IMR-90 (cell line): ENCODE results near the gene PSKH1.
A peak's percentile ranks its signal among the peaks of the same experiment; 100 is the strongest.

Experiments
- CTCF ChIP-seq: conservative IDR thresholded peaks from 2 replicates; pipeline ENCODE4 v1.5.1; 2012; ENCODE audit warnings: mild to moderate bottlenecking, low read depth, low read length, improper control_type of control experiment
- ELK1 ChIP-seq: fragments of 150-350 bp; IDR thresholded peaks from 2 replicates; pipeline ENCODE4 v1.6.1; 2016; ENCODE audit warnings: low read depth, mild to moderate bottlenecking, low read length, moderate library complexity, borderline replicate concordance
- FOS ChIP-seq: fragments of 150-350 bp; IDR thresholded peaks from 2 replicates; pipeline ENCODE4 v1.6.1; 2016; ENCODE audit warnings: low read depth, low read length
- MAFK ChIP-seq: IDR thresholded peaks from 2 replicates; pipeline ENCODE4 v1.6.1; 2012; ENCODE audit warnings: low read depth, low read length, improper control_type of control experiment
- MAZ ChIP-seq: IDR thresholded peaks from 2 replicates; pipeline ENCODE4 v1.6.1; 2012; ENCODE audit warnings: low read depth, mild to moderate bottlenecking, low read length, improper control_type of control experiment, moderate library complexity, borderline replicate concordance
- MXI1 ChIP-seq: IDR thresholded peaks from 2 replicates; pipeline ENCODE4 v1.6.1; 2012; ENCODE audit warnings: low read depth, mild to moderate bottlenecking, low read length, moderate library complexity, borderline replicate concordance
- NFE2L2 ChIP-seq: fragments of 150-350 bp; IDR thresholded peaks from 2 replicates; pipeline ENCODE4 v1.6.1; 2016; ENCODE audit warnings: low read depth, mild to moderate bottlenecking, low read length
- POLR2A ChIP-seq: IDR thresholded peaks from 2 replicates; pipeline ENCODE4 v1.6.1; 2012; ENCODE audit warnings: mild to moderate bottlenecking, low read depth, low read length
- RAD21 ChIP-seq: IDR thresholded peaks from 2 replicates; pipeline ENCODE4 v1.6.1; 2012; ENCODE audit warnings: low read length, improper control_type of control experiment
- RCOR1 ChIP-seq: IDR thresholded peaks from 2 replicates; pipeline ENCODE4 v1.6.1; 2012; ENCODE audit warnings: mild to moderate bottlenecking, low read length, improper control_type of control experiment; ENCODE audit not compliant: insufficient replicate concordance
- SMC3 ChIP-seq: fragments of 150-350 bp; IDR thresholded peaks from 2 replicates; pipeline ENCODE4 v1.6.1; 2016; ENCODE audit warnings: low read depth, mild to moderate bottlenecking, antibody characterized with exemption, low read length, moderate library complexity
- USF2 ChIP-seq: fragments of 150-350 bp; IDR thresholded peaks from 2 replicates; pipeline ENCODE4 v1.6.1; 2017; ENCODE audit warnings: mild to moderate bottlenecking, antibody characterized with exemption, low read length, low read depth

DNA sequence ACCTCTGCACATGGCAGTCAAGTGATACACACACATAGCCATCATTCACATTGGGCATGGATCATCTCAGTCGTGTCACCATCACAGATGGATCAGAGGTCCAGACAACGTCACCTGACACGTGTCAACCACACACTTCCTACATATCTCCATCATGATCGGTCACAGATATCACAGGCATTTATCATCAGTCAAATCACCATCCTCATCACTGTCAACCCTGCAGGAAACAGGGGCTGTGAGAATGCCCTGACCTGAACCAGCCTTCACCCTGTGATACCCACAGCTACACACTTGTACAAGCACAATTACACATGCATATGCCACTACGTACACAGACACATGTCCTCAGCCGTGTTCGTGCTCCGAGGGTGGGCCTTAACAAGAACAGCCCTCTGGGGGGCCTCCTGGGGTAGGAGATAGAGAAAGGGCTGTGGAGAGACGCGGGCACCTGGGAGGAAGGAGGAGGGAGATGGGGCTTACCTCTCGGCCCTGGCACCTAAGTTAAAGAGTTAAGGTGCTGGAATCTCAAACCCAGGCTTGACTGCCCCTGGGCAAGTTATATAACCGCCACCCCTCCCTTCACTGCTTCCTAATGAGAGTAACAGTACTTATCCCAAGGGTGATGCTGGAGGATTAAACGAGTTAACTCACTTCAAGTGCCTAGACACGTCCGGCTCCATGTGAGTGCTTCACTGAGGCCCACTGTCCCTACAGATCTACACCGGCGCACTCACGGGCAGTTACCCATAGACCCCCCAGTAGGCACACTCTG is 74.3 kb downstream of the PSKH1 start:
- TF ChIP-seq CTCF (no peak), POLR2A (peak; percentile 59), RCOR1 (no peak), NFE2L2 (no peak), SMC3 (no peak), FOS (no peak), RAD21 (no peak), MXI1 (peak; percentile 36; the same call in 1 of the 2 replicates), MAZ (no peak), MAFK (no peak), USF2 (no peak), ELK1 (no peak)
